Nephron (organoid): ENCODE results near the gene LIMS2.

ENCODE experiments used
- H3K27ac Mint-ChIP-seq, 3 experiments: 2 replicates each; pipeline ENCODE4 v1.8.0; 2020; ENCODE audit warnings: mixed read lengths in 3 of 3, mild to moderate bottlenecking in 2 of 3, moderate library complexity in 1 of 3
- H3K27me3 Mint-ChIP-seq: 2 replicates; pipeline ENCODE4 v1.8.0; 2021; ENCODE audit warnings: low read depth, mild to moderate bottlenecking, moderate library complexity, mixed read lengths
- H3K36me3 Mint-ChIP-seq: 2 replicates; pipeline ENCODE4 v1.8.0; 2020; ENCODE audit warnings: low read depth, mixed read lengths
- H3K4me1 Mint-ChIP-seq: 2 replicates; pipeline ENCODE4 v1.8.0; 2020; ENCODE audit warnings: mixed read lengths
- H3K4me3 Mint-ChIP-seq, 3 experiments: 2 replicates each; pipeline ENCODE4 v1.8.0; 2020; ENCODE audit warnings: mild to moderate bottlenecking in 3 of 3, mixed read lengths in 3 of 3, moderate library complexity in 2 of 3
- H3K9me3 Mint-ChIP-seq: 2 replicates; pipeline ENCODE4 v1.8.0; 2020; ENCODE audit warnings: mixed read lengths
- TF ChIP-seq, protein P1 (sequence below), 3 experiments: fragments of 200-600 bp; sonication (generic); IDR thresholded peaks; one replicate each; pipeline ENCODE4 v1.5.0; 2021; ENCODE audit warnings: antibody characterized with exemption in 3 of 3; ENCODE audit not compliant: unreplicated experiment in 3 of 3

The LIMS2 gene

DNA sequence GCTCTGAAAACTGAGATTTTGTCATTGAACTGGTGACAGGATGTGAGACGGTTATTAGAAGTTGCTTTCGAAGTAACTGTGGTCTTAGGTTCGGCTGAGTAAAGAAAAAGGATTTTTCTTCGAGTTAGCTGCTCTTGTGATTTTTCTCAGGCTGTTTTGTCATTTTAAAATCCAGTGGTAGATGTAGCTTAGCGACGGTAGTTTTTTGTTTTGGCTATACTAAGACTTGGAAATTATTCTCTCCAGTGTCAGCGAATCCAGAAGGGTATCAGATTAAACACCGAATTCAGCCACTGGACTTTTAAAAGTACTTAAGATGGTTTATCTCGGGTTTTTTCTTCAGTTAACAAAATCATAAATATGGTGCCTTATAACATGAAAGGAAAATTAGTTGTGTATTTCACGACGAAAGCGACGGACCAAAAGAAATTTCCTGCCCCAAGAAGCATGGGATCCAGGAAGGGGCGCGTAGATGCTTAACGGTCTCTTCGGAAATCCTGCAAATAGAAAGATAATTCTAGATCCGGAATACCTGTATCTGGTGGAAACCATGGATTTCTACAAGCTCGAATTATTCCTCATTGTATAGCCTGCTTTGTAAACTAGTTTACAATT is 27.2 kb upstream of the LIMS2 start:
- Mint-ChIP-seq H3K4me1 (peaks cover 15% of the 10 kb centered on the region), H3K27ac (peak overlapping the region; percentile 85 to 94 (median 91)), H3K4me3 (peak overlapping the region; percentile 82 to 92 (median 83)), H3K9me3 (no peaks in the 10 kb centered on the region), H3K36me3 (peaks cover 30% of the 10 kb centered on the region), H3K27me3 (peaks cover 4% of the 10 kb centered on the region)
- TF ChIP-seq, protein P1, sequence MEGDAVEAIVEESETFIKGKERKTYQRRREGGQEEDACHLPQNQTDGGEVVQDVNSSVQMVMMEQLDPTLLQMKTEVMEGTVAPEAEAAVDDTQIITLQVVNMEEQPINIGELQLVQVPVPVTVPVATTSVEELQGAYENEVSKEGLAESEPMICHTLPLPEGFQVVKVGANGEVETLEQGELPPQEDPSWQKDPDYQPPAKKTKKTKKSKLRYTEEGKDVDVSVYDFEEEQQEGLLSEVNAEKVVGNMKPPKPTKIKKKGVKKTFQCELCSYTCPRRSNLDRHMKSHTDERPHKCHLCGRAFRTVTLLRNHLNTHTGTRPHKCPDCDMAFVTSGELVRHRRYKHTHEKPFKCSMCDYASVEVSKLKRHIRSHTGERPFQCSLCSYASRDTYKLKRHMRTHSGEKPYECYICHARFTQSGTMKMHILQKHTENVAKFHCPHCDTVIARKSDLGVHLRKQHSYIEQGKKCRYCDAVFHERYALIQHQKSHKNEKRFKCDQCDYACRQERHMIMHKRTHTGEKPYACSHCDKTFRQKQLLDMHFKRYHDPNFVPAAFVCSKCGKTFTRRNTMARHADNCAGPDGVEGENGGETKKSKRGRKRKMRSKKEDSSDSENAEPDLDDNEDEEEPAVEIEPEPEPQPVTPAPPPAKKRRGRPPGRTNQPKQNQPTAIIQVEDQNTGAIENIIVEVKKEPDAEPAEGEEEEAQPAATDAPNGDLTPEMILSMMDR (IDR thresholded peaks at IDR 0.05; ENCODE audit: unreplicated experiment in 3 of 3) = no peak

DNA sequence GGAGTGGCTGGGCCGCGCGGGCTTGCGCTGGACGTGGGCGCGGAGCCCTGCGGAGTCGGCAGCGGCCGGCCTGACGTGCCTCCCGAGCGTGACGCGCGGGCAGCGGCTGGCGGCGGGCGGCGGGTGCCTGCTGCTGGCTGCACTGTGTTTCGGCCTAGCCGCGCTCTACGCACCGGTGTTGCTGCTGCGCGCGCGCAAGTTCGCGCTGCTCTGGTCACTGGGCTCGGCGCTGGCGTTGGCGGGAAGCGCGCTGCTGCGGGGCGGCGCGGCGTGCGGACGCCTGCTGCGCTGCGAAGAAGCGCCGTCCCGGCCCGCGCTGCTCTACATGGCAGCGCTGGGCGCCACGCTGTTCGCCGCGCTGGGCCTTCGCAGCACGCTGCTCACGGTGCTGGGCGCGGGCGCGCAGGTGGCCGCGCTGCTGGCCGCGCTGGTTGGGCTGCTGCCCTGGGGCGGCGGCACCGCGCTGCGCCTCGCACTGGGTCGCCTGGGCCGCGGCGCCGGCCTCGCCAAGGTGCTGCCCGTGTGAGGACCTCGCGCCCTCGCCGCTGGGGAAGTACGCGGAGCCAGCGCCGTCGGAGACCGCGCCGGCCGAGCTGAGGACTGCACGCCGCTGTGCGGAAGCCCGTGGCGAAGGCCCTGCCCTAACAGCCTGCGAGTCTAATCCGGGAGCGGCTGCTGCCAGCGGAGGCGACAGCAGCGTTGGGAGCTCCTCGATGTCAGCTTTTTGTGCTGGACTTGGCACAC is 26.5 kb upstream of the LIMS2 start:
- H3K4me1 Mint-ChIP-seq = peaks cover 15% of the 10 kb centered on the region
- H3K27me3 Mint-ChIP-seq = peaks cover 4% of the 10 kb centered on the region
- peaks cover 27% of the 10 kb centered on the region for H3K36me3 Mint-ChIP-seq
- H3K27ac Mint-ChIP-seq = peak overlapping the region; percentile 98 to 100 (median 99)
- TF ChIP-seq, protein P1 (IDR thresholded peaks at IDR 0.05; ENCODE audit: unreplicated experiment in 3 of 3) = peak in 2 of 3 experiments; percentile 13 to 35
- no peaks in the 10 kb centered on the region for H3K9me3 Mint-ChIP-seq
- peak overlapping the region; percentile 92 to 96 (median 92) for H3K4me3 Mint-ChIP-seq

DNA sequence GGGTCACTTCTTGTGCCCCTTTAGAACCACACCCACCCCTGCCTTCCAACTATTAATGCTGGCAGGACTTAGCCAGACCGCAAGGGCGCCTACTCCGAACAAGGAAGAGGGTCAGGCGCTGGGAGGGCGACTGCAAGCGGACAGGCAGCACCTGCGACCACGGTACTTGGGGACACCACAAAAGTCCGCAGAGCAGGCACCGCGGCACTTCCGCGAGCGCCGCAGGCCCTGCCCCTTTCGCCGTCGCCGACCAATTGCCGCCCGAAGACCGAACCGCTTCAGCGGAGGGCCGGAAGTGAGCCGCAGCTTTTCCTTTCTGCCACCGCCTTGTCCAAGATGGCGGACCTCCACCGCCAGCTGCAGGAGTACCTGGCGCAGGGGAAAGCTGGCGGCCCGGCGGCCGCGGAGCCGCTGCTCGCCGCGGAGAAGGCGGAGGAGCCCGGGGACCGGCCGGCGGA is 25.9 kb upstream of the LIMS2 start, which contains the start of gene SFT2D3:
TSS of gene SFT2D3 (plus strand) at position 305 of the 458 bp plus-strand sequence. CDS start at position 337, 32 bp downstream.
- Mint-ChIP-seq H3K4me1 (peaks cover 15% of the 10 kb centered on the region), H3K9me3 (no peaks in the 10 kb centered on the region), H3K4me3 (peak within 1 kb of the TSS; percentile 92 to 96 (median 92)), H3K27ac (peak within 1 kb of the TSS; percentile 98 to 100 (median 99)), H3K36me3 (peaks cover 23% of the 10 kb centered on the region), H3K27me3 (peaks cover 4% of the 10 kb centered on the region)
- TF ChIP-seq, protein P1 (IDR thresholded peaks at IDR 0.05; ENCODE audit: unreplicated experiment in 3 of 3) = no peak

DNA sequence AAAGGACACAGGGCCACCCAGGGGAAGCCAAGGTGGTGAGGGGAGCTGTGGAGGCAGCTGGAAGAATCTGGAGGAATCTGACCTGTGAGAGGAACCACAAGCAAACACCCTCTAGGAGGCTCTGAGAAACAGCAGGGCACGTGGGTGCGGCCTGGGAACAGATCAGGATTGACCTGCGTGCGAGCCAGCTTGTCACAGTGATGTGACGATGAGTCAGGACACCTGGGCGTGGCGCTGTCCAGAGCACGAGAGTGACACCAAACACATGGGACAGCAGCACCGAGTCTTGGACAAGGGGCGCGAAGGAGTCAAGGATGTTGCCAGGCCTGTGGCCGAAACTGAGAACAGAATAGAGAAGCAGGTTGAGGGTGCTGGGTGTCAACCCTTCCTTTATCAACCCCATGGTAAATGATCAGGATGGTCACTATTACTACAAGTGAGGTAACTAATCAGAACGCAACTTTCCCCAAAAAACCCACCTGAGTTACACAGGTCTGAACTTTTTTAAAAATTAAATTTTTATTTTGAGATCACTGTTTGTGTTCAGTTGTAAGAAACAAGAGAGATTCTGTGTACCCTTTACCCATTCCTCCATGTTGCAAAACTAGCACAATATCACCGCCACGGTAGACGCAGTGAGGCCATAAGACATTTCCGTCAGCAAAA is 25.3 kb upstream of the LIMS2 start:
- H3K27ac Mint-ChIP-seq = peak overlapping the region; percentile 98 to 100 (median 99)
- TF ChIP-seq, protein P1 (IDR thresholded peaks at IDR 0.05; ENCODE audit: unreplicated experiment in 3 of 3) = no peak
- H3K9me3 Mint-ChIP-seq = no peaks in the 10 kb centered on the region
- peaks cover 15% of the 10 kb centered on the region for H3K4me1 Mint-ChIP-seq
- H3K27me3 Mint-ChIP-seq = peaks cover 4% of the 10 kb centered on the region
- peaks cover 21% of the 10 kb centered on the region for H3K36me3 Mint-ChIP-seq
- peak overlapping the region; percentile 92 to 96 (median 92) for H3K4me3 Mint-ChIP-seq

DNA sequence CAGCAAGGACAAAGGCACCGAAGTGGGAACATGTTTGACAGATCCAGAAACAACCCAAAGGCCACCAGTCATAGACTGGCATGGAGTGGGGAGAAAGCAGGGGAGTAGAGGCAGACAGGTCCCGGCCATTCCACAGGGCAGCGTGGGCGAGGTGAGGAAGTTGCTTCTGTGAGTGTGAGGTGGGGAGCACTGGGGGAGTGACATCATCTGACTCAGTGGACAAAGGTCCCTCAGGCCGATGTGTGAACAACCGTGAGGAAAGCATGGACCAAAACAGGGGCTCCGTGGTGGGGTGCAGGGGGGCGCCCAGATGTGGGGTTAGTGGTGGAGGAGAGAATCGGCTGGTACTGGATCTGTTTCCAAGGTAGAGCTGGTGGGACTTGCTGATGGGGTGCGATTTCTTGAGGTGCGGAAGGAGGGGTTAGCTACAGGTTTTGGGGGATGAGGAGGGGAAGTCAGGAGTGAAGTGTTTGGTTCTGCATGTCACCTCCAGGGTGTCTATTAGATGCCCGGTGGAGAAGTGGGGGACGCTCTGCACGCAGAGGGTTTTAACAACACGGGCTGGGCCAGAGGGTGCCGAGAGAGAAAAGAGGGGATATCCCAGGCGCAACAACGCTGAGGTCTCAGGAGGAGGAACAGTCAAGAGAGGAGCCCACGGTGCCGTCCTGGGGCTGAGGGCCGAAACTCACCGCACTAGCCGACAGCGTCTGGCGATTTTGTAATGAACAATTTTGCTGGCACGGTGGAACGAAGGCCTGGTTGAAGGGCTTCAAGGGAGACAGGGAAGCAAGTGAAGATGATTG is 23.4 kb upstream of the LIMS2 start:
- peaks cover 9% of the 10 kb centered on the region for H3K4me1 Mint-ChIP-seq
- TF ChIP-seq, protein P1 (IDR thresholded peaks at IDR 0.05; ENCODE audit: unreplicated experiment in 3 of 3) = no peak
- no peaks in the 10 kb centered on the region for H3K9me3 Mint-ChIP-seq
- peaks cover 7% of the 10 kb centered on the region for H3K36me3 Mint-ChIP-seq
- H3K4me3 Mint-ChIP-seq = peak overlapping the region; percentile 37 to 65 (median 38)
- H3K27me3 Mint-ChIP-seq = peaks cover 4% of the 10 kb centered on the region
- H3K27ac Mint-ChIP-seq = peak overlapping the region in 2 of 3 experiments; percentile 23 to 36
